GM23248 (cell line): ENCODE data around the gene MB21D2.

ENCODE experiments used
- EZH2 ChIP-seq: fragments of 200-600 bp; sonication (generic); IDR thresholded peaks from 2 replicates; pipeline ENCODE4 v1.6.1; 2018; ENCODE audit warnings: antibody characterized with exemption, mild to moderate bottlenecking; ENCODE audit not compliant: insufficient read depth, poor library complexity, severe bottlenecking
- EZH2phosphoT487 ChIP-seq: fragments of 200-600 bp; sonication (generic); IDR thresholded peaks from 2 replicates; pipeline ENCODE4 v1.6.1; 2018; ENCODE audit warnings: antibody characterized with exemption, moderate library complexity, mild to moderate bottlenecking, low read depth; ENCODE audit not compliant: insufficient read depth

DNA sequence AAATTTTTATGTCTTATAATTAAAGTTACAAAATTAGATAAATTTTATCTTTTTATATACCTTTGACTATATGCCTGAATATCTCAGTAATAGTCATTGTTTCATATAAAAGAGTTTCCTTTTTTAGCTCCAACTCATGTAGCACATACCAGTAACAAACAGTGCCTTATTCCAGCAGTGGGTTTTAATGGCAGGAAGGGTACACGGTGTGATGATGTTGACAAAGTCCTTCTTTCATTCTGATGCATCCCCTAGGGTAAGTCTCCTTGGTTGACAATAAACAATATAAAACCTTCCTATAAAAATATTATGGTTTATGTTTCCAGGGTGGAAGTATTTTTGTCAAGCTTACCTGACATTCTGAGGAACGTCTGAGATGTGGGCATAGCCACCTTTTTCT is 113.2 kb downstream of the MB21D2 start:
- TF ChIP-seq EZH2 (no peak), EZH2phosphoT487 (no peak)
